NCI-H1694 treated with DMSO at 0.1 percent for 48 hours (cell line): ENCODE measurements around the gene KRT17.
A peak's percentile ranks its signal among the peaks of the same experiment; 100 is the strongest.
"Not testable (repeated sequence)": the region's sequence is repeated elsewhere in the genome, so short reads cannot be mapped to it uniquely, and the experiment has no call there.

Experiments
- DNase-seq: peaks from one replicate; lab custom pipeline; 2025; lab: John Stamatoyannopoulos, UW

The KRT17 gene

GRCh38 chr17:41593306-41593981 lies 30.9 kb downstream of the KRT17 start:
- no peak for DNase-seq

DNA sequence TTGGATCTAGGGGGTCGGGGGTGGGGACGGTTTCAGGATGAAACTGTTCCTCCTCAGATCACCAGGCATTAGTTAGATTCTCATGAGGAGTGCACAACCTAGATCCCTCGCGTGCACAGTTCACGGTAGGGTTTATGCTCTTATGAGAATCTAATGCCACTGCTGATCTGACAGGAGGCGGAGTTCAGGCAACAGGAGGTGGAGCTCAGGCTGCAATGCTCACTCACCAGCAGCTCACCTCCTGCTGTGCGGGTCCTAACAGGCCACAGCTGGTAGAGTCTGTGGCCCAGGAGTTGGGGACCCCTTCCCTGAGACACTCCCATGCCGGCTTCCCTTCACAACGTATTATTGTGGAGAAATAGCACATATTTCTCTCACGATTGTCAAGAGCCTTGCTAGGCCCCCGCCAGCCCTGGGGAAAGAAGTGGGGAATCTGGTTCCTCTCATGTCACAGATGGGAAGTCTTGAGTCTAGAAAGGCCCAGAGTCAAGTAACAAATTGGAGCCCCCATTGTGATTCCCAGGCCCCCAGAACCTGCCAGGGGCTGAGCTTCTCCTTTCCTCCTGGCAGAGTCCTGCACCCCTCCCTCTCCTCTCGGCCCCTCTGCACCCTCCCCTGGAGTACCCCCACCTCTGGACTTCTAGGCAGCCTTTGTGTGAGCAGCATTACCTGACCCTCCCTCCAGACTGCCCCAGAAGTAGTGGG lies 31.6 kb downstream of the KRT17 start:
- no peak for DNase-seq

- no peak for DNase-seq
These were observed 35.1 kb downstream of the KRT17 start for GRCh38 chr17:41589301-41589700.

GRCh38 chr17:41588126-41588810 lies 36.1 kb downstream of the KRT17 start:
- no peak for DNase-seq

DNA sequence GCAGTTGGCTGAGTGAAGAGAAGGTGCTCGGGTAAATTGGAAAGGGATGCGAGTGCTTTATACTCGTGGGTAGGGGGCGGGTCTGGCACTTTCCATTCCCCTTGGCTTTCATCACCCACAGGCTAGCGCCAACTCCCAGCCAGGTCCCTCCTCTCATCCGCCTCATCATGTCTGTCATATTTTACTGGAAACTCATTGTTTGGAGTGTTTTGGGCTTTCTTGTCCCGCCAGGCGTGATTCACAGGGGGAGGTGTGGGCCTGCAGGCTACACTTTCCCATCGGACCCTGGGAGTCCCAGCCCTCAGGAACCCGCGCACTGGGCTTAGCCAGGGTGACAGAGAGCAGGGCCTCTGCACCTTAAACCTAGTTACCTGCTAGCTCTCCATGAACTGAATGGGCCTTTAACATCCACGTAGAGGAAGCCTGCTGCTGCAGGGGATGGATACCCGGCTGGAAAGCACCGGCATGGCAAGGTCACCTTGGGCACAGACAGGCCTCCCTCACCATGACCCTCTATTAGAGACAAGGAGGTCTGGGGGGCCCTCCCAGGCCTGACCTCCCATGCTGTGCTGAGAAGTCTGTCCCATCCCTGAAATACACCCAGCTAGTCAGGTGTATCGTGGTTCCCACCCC lies 37.4 kb downstream of the KRT17 start, which contains the start of gene KRT14:
TSS of gene KRT14 (minus strand) at position 33 of the 633 bp plus-strand sequence. CDS start 61 bp downstream, outside the sequence.
- no peak for DNase-seq

DNA sequence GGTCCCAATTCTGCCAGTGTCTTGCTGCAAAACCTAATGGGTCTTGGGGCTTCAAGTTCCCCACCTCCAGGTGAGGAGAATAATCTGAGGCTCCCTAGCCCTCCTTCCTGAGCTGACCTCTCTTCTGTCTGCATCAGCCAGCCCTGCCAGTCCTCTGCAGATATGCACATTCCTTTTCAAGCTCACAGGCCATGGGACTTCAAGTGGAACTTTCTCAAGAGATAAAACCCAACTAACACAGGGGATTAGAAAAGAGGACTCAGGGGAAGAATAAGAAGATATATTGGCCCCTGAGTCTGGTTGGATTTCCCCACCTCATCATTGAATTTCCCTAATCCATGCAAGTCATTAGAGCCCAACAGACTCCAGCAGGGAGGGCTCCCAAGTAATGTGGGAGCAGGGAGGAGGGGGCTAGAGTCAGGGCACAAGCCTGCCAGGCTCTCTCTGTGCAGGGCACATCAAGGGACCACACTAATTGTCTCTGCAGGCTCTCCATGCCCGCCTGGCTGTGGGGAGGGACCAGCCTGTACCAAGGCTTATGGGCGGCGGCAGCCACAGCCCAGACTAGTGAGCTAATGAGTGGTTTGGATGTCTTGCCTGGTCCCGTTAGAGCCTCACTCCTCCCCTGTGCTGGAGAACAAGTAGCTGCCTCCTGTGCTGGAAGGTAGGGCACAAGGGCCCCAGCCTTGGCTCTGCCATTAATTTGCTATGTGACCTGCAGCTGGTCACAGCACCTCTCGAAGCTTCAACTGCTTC lies 38.9 kb downstream of the KRT17 start:
- DNase-seq, result no peak

DNA sequence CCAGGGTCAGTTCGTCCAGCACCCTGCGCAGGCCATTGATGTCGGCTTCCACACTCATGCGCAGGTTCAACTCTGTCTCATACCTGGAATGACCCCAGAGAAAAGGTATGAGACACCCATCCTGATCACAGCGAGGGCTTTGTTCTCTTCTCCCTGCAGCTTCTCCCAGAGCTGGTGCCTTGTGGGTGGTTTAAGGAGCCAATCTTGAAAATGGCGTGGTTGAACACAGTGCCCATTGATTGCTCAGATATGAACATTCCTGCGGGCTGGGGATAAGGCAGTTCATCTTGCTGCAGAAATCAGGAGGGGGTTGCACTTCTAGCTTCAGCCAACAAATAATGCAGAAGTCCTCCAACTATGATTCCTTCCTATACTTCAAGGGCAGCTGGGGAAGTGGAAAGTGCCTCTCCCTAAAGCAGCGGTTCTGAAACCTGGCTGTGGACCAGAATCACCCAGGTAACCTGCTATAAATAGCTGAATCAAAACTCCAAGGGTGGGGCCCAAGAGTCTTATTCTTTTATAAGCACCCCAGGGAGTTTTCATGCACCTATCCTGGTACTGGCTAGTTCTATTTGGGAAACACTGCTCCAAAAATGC lies 39.9 kb downstream of the KRT17 start:
- not testable (repeated sequence) for DNase-seq

GRCh38 chr17:41583137-41584127 lies 40.9 kb downstream of the KRT17 start:
- DNase-seq, result no peak

- not testable (repeated sequence) for DNase-seq
These were observed 42.1 kb downstream of the KRT17 start for GRCh38 chr17:41582061-41582968.

DNA sequence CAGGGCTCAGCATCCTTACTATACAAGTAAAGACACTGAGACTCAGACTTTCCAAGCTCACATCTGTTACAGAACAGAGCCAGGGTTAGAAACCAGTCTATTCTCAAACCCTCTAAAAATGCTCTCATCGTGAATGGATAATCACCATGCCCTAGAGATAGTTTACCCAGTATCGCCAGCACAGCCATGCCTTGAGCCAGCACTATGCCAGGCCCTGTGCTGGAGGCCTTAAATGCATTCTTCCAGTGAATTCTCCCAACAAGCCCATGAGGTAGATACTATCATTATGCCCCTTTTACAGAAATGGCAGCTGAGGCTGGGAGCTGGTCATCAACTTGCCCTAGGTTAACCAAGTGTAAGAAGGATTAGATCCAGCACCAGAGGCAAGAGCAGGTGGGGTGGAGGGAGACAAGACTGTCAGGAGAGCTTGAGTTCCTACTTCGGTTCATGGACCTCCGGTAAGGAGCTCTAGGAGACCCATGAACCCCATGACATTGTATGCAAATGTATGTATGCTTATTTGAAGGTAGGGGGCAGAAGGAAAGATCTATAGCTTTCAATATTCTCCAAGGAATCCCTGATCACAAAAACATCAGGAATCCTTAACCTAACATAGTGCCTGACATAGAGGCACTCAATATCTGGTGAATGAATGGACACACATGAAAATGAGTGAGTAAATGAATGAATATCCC lies 42.9 kb downstream of the KRT17 start:
- no peak for DNase-seq

DNA sequence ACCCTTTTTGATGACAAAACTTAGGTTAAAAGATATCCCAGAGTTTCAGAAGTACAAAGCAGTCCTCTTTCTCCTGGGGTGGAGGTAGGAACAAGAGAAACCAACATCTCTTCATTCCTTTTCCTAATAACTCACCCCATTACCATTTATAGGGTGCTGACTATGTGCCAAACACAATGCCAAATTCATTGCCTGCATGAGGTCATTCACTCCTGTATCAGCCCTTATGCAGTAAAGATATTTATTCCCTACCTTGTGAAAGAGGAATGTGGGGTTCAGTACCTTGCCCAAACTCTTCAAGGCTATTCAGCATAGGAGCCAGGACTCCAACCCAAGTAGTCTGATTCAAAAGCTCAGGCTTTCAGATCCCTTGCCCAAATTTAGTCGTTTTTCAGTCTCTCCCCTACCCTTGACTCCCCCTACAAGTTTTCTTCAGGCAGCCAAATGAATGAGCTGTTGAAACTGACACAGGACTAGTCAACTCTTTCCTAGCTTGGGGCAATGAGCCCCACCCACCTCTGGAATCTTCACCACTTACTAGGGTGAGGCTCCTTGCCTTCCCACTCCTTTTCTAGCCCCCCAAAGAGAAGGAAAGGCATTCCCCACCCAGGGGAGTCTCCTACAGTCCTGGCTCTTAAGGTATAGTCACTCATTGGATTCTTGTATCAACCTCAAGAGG lies 43.5 kb downstream of the KRT17 start:
- no peak for DNase-seq

GRCh38 chr17:41580244-41580575 lies 44.2 kb downstream of the KRT17 start:
- no peak for DNase-seq

DNA sequence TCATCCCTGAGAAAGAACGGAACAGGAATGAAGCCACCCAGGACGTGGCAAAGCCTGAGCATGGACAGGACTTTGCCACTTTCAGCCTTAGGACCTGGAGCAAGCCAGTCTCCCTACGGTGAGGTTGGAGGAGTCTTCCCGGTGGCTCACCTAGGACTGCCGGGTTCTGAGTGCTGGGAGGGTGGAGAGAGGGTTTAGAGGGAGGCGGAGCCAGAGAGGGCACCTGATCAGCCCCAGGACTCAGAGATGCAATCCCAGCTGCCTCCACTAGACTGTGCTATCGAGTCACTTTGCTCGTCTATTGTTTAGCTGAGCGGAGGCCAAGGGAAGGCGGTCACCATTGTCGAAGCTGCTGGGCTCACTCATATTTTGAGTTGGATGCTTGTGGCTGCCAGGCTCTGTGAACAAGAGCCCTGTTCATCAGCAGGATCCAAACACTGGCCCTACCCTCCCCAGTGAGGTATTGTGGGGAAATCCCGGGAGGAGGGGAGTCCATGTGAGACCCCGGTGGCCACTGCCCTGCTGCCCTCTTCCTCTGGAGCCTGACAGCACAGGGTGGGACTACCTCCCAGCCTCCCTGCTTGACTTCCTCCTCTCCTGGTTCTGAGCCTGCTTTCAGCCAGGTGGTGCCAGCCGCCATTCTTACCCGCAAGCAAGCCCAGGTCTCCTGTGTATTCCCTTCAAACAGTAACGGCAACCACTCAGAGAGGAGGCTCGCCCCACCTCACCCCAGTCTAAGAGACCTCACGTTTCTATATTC lies 44.7 kb downstream of the KRT17 start:
- DNase-seq, result peak; percentile 66

- DNase-seq, result no peak
These were observed 45.4 kb downstream of the KRT17 start for GRCh38 chr17:41578971-41579370.

DNA sequence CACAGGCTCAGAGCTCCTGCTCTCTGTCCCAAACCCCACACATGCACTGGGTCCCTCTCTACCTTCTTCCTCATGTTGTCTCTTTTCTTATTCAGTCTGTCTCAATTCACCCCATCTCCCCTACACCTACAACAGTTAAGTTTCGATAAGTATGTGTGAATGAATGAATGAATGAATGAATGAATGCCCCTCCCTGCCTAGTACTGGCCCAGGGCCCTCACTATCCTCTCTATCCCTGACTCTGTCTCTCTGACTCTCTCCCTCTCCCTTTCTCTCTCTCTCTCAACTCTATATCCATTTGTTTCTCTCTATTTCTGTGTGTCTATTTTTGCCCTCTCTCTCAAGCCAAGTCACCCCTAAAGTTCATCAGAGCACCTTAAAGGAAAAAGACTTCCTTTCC lies 45.8 kb downstream of the KRT17 start:
- DNase-seq, result no peak

GRCh38 chr17:41576740-41577139 lies 47.6 kb downstream of the KRT17 start:
- DNase-seq, result not testable (repeated sequence)

DNA sequence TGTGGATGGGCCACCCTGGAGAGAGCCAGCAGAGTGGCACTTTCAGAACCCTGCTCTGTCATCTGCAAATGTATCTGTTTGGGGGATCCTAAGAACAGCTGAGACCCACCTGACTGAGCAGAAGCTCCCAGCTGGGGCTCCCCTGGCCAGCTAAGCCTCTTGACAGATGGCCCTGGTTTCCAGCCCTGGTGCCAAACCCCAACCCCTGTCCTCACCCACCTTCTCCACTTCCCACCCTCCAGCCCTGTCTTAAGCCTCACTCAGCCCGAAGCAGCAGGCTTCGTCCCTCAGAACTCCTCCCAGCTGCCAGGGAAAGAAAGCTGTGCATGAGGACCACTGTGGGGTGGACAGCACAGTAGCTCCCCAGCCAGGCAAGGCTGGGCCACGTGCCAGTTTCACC lies 49.0 kb downstream of the KRT17 start:
- no peak for DNase-seq
